ENCODE data around the gene RDH8.

RDH8 gene

GRCh38 chr19:10013316-10013715 is at the start of gene RDH8:
Gene RDH8, plus strand, starts transcription at chr19:10013483. Its CDS starts 15 bp downstream, at chr19:10013498.
- no peak for DNase-seq (ENCODE audit: low read depth in 2 of 2)

GRCh38 chr19:9966024-9966423 is 47.3 kb upstream of the RDH8 start:
- DNase-seq (ENCODE audit: low read depth in 2 of 2) = no peak

GRCh38 chr19:9966448-9966847 is 46.8 kb upstream of the RDH8 start:
- DNase-seq (ENCODE audit: low read depth in 2 of 2) = no peak

GRCh38 chr19:9967326-9967725 is 46.0 kb upstream of the RDH8 start:
- no peak for DNase-seq (ENCODE audit: low read depth in 2 of 2)

- no peak for DNase-seq (ENCODE audit: low read depth in 2 of 2)
Observed at GRCh38 chr19:9968820-9969687, 44.2 kb upstream of the RDH8 start.

- DNase-seq (ENCODE audit: low read depth in 2 of 2) = no peak
Observed at GRCh38 chr19:9969688-9969975, 43.7 kb upstream of the RDH8 start.

GRCh38 chr19:9970481-9970880 is 42.8 kb upstream of the RDH8 start:
- no peak for DNase-seq (ENCODE audit: low read depth in 2 of 2)

GRCh38 chr19:9971166-9971897 is 42.0 kb upstream of the RDH8 start:
- no peak for DNase-seq (ENCODE audit: low read depth in 2 of 2)

GRCh38 chr19:9972103-9972502 is 41.2 kb upstream of the RDH8 start:
- DNase-seq (ENCODE audit: low read depth in 2 of 2) = no peak

GRCh38 chr19:9981406-9982260 is 31.6 kb upstream of the RDH8 start:
- DNase-seq (ENCODE audit: low read depth in 2 of 2) = no peak

- DNase-seq (ENCODE audit: low read depth in 2 of 2) = no peak
Observed at GRCh38 chr19:9986787-9987281, 26.4 kb upstream of the RDH8 start.

GRCh38 chr19:9989504-9989903 is 23.8 kb upstream of the RDH8 start:
- DNase-seq (ENCODE audit: low read depth in 2 of 2) = no peak

GRCh38 chr19:9991425-9992191 is 21.7 kb upstream of the RDH8 start:
- no peak for DNase-seq (ENCODE audit: low read depth in 2 of 2)

GRCh38 chr19:9995084-9995483 is 18.2 kb upstream of the RDH8 start:
- DNase-seq (ENCODE audit: low read depth in 2 of 2) = no peak

GRCh38 chr19:9995999-9996398 is 17.3 kb upstream of the RDH8 start:
- DNase-seq (ENCODE audit: low read depth in 2 of 2) = no peak

- no peak for DNase-seq (ENCODE audit: low read depth in 2 of 2)
Observed at GRCh38 chr19:9996541-9996940, 16.7 kb upstream of the RDH8 start.

- peak; percentile 44 to 47 for DNase-seq (ENCODE audit: low read depth in 2 of 2)
Observed at GRCh38 chr19:10000171-10000826, 13.0 kb upstream of the RDH8 start.

- no peak for DNase-seq (ENCODE audit: low read depth in 2 of 2)
Observed at GRCh38 chr19:10001899-10002298, 11.4 kb upstream of the RDH8 start.

GRCh38 chr19:10003271-10003670 is 10.0 kb upstream of the RDH8 start:
- no peak for DNase-seq (ENCODE audit: low read depth in 2 of 2)

GRCh38 chr19:10004617-10005016 is 8.7 kb upstream of the RDH8 start:
- DNase-seq (ENCODE audit: low read depth in 2 of 2) = no peak

Measured in stimulated activated CD8-positive, alpha-beta memory T cell treated with anti-CD3 and anti-CD28 coated beads, Interleukin-15, amount 100 ng/mL, for 48 hours (primary cell).